Tongue (tissue), 2 donors: ENCODE data around the gene LENG8. TPM values are rescaled to one million over a fixed set of nuclear protein-coding genes. Genes with fewer than 3 reads are reported as not detected.

Experiments used
- DNase-seq: peaks from one replicate; pipeline ENCODE4 v3.0.0-alpha.2; 2015
- total RNA-seq: library from RNA; depleted of rRNA; stranded (reverse); fragments of >200 nt; gene quantifications from one replicate; pipeline ENCODE4 v1.2.3, GENCODE V29; 2014

Gene LENG8
- 38.4 TPM for total RNA-seq

DNA sequence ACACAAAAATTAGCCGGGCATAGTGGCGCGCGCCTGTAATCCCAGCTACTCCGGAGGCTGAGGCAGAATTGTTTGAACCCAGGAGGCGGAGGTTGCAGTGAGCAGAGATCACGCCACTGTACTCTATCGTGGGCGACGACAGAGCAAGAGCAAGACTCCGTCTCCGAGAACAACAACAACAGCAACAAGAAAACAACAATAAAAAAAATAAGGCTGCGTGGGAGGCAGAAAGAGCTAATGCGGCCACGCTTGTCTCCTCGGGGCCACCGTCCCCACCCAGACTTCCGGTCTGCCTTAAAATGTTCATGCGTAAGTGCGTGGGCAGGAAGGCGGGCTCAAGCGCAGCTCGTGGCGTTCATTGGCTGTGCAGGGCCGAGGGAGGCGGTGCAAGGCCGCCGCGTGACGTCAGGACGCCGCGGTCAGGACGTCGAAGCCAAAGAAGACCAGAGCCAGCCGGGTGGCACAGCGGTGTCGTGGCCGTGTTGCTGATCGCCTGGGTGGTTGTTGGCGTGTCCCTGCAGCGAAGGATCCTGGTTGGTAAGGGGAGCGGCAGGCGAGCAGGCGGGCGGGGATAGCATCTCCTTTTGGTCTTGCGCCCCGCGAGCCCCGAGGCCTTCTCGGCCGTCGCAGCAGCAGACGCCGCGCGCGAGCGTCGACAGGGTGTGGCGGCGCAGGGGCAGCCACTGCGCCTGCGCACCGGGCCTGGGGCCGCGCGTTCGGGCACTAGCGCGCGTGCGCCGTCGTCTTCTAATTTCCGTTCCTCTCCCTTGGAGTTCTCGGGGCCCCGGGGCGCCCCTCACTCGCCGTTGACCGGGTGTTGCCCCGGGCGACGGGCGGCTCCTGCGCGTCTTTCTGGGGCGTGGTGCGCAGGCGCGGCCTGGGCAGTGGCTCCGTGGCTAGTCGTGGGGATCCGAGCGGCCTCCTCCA is at the start of gene LENG8:
Gene LENG8 (plus strand): TSS at position 426 of the 927 bp plus-strand sequence. CDS start 2,146 bp downstream, outside the sequence.
- DNase-seq: peak; percentile 99

- DNase-seq: no peak
Measured at GRCh38 chr19:54400913-54401312, 48.1 kb upstream of the LENG8 start.

DNA sequence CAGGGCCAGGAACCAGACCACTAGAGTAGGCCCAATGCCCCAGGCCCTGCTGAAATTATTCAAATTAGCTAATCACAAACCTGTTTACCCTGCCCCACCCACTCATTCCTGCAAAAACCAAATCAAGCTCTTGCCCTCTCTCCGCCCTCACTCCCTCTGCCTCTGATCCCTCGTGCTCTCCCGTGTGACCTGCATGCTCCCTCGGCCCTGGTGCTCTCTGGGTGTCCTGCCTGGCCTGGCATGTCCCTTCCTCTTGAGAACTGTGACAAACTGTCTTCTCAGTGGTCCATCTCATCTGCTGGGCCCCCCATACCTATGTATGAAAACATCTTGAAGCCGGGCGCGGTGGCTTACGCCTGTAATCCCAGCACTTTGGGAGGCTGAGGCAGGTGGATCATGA is 45.9 kb upstream of the LENG8 start:
- no peak for DNase-seq

- no peak for DNase-seq
Measured at GRCh38 chr19:54405628-54406027, 43.4 kb upstream of the LENG8 start.

DNA sequence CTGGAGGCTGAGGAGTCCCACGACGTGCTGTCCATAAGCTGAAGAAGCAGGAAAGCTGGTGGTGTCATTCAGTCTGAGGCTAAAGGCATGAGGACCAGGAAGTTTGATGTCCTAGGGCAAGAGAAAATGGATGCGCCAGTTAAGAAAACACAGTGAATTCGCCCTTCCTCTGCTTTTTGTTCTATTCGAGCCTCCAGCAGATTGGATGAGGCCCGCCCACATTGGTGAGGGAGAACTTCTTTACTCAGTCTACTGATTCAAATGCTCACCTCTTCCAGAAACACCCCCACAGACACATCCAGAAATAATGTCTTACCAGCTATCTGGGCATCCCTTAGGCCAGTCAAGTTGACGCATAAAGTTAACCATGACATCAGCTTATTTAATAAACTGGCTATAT is 41.2 kb upstream of the LENG8 start:
- no peak for DNase-seq

- no peak for DNase-seq
Measured at GRCh38 chr19:54408456-54409026, 40.5 kb upstream of the LENG8 start.

DNA sequence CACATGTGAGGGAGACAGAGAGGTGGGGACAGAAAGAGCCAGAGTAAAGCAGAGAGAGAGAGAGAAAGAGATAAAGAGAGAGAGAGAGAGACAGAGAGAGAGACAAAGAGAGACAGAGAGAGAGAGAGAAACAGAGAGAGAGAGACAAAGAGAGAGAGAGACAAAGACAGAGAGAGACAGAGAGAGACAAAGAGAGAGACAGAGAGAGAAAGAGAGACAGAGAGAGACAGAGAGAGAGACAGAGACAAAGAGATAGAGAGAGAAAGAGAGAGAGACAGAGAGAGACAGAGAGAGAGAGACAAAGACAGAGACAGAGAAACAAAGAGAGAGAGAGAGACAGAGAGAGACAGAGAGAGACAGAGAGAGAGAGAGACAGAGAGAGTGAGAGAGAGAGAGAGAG is 38.0 kb upstream of the LENG8 start:
- no peak for DNase-seq

DNA sequence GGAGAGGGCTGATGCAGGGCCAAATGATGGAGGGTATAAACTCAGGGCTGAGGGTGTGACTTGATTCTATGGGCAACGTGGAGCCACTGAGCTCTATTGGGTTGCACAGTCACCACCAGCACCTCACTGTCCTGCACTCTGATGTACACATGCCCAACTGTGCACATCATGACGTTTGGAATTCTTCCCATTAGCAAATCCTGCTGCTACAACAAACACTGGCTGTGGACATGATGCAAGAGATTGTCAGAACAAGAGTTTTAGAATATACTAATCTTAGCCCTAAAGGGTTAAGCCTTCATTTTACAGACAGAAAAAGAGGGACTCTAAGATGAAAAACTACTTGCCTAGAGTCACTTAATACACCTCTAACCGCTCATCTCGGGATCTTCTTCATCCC is 36.1 kb upstream of the LENG8 start:
- no peak for DNase-seq

GRCh38 chr19:54414156-54414555 is 34.8 kb upstream of the LENG8 start:
- no peak for DNase-seq

GRCh38 chr19:54415208-54415900 is 33.6 kb upstream of the LENG8 start, which contains the start of gene TTYH1:
TTYH1 (plus strand) TSS chr19:54415464; CDS start chr19:54415553, 89 bp downstream.
- DNase-seq: no peak

DNA sequence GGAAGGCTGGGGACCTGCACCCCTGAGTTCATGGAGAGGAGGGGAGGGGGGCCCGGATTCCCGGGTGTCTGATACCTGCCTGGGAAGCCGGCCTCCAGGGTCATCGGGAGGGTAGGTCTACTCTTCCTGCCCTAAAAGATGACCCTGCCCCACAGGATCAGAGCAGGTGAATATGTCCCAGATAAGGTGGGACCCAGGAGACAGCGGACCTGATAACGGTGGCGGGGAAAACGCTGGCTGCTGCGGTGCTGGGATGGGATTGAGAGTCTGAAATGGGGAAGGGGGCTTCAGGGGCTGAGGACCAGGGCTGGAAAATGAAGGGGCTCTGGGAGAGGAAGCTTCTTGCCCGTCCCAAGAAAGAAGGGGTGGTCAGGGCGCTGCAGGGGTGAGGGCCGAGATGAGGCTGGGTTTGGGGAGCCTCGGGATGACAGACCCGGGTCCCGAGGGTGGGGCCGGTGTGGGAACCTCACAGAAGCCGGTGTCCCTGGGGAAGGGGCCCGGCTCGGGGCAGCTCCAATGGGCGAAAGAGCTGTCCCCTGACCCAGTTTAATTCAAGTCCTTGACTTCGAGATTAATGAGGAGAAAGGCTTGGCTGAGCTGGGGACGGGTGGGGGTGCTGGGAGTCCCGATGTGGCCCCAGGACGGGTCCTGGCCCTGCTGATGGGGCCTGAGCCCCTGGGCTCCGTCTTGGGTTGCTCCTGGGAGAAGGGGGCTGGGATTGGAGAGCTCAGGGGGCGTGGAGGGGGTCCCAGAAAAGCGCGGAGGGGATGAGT is 32.9 kb upstream of the LENG8 start:
- no peak for DNase-seq

DNA sequence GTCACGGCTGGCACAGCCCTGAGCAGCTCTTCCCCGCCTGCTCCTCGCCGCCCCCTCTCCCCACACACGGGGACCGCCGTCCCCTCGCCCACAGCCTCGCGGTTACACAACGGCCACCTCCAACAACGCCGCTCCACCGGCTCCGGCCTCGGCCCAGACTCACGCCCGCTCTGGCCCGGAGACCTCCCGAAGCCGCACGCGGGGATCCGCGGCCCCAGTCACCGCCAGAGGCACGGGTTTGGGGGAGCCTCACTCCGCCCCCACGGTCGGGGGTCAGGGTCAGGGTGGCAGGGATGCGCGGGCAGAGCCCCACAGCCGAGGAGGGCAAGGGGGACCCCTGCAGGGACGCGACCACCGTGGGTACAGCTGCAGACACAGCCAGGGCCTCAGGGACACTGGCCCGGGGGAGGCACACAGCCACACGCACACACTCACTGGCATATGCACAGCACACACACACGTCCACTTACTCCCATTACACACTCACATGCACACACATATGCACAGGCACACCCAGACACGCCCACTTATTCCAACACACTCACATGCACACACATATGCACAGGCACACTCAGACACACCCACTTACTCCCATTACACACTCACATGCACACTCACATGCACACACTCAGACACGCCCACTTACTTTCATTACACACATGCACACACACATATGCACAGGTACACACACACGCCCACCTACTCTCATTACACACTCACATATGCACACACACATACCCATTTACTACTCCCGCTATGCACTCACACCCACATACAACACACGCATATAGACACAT is 32.1 kb upstream of the LENG8 start:
- no peak for DNase-seq

- DNase-seq: no peak
Measured at GRCh38 chr19:54418030-54418929, 30.7 kb upstream of the LENG8 start.

DNA sequence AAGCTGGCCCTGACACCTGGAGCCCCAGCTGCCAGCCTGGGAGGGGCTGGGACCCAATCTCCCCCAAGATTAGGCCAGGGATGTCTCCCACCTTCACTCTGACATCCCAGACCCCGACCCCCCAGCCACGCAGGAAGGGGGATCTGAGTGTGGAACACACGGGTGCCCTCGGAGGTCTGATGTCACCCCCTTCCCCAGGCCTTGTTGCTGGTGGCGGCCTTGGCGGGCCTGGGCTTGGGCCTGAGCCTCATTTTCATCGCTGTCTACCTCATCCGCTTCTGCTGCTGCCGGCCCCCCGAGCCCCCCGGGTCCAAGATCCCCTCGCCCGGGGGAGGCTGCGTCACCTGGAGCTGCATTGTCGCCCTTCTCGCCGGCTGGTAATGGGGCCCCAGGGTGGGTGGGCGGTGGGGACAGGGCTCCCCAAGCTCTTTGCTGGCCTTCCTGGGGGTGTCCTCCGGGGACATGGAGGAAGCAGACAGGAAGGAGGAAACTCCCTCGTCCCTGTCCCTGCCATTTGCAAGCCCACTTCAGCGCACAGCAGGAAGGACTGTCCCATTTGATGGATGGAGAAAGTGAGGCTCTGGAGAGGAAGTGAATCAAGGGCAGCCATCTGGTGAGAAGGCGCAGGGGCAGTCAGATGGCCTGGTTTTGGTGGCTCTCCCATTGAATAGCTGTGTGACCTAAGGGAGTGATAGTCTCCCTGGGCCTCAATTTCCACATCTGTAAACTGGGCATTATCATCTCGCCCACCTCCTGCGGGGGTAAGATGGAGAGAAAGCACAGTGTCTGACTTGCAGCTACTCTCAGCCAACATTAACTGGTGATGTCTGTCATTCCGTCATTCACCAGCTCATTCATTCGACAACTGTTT is 29.8 kb upstream of the LENG8 start:
- no peak for DNase-seq

- DNase-seq: no peak
Measured at GRCh38 chr19:54420068-54420382, 29.0 kb upstream of the LENG8 start.

- DNase-seq: peak; percentile 66
Measured at GRCh38 chr19:54420383-54421168, 28.4 kb upstream of the LENG8 start.

- no peak for DNase-seq
Measured at GRCh38 chr19:54421169-54421516, 27.9 kb upstream of the LENG8 start.

DNA sequence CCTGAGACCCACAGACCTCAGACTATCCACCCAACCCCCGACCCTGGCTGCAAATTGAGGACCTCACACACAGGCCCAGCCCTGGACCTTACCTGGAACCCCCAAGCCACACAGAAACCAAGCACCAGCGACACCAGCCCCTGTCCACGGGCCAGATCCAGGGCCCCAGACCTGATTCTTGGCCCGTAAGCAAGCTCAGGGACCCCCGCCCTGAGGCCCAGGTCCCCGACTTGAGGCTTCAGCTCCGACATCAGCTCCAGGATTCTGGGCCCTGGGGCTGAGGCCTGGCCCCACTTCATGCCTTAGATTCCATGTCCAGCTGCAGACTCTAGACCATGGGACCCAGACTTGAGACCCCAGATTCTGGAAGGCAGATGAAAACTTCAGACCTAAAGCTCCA is 27.5 kb upstream of the LENG8 start:
- DNase-seq: no peak

- DNase-seq: no peak
Measured at GRCh38 chr19:54422136-54422535, 26.9 kb upstream of the LENG8 start.
